KBM-7 (cell line): Measurements from ENCODE around the gene IWS1.

ENCODE experiments used
- DNase-seq: peaks from one replicate; pipeline ENCODE4 v3.0.0-alpha.2; 2015
- in situ Hi-C: fragments of 300-500 bp; cut with MboI; formaldehyde crosslinking; loops from 2 replicates; pipeline ENCODE4 v1.14.3; 2020; ENCODE audit warnings: low sequenced_read_pairs, low pct_unique_long_range_greater_than_20kb, mixed read lengths

IWS1 gene

GRCh38 chr2:127439343-127439742 is 86.9 kb downstream of the IWS1 start:
- DNase-seq = no peak
- in situ Hi-C loops = no loop called here

GRCh38 chr2:127437781-127438726 is 88.2 kb downstream of the IWS1 start:
- in situ Hi-C loops = no loop called here
- DNase-seq = no peak

GRCh38 chr2:127437056-127437455 is 89.2 kb downstream of the IWS1 start:
- no peak for DNase-seq
- in situ Hi-C loops = no loop called here

- DNase-seq = no peak
- in situ Hi-C loops = no loop called here
These were observed 91.8 kb downstream of the IWS1 start for GRCh38 chr2:127434515-127434914.

GRCh38 chr2:127431408-127432023 is 94.8 kb downstream of the IWS1 start:
- in situ Hi-C loops = no loop called here
- DNase-seq = no peak
